ENCODE results near the gene ATP6V1C2.

Gene ATP6V1C2, protein sequence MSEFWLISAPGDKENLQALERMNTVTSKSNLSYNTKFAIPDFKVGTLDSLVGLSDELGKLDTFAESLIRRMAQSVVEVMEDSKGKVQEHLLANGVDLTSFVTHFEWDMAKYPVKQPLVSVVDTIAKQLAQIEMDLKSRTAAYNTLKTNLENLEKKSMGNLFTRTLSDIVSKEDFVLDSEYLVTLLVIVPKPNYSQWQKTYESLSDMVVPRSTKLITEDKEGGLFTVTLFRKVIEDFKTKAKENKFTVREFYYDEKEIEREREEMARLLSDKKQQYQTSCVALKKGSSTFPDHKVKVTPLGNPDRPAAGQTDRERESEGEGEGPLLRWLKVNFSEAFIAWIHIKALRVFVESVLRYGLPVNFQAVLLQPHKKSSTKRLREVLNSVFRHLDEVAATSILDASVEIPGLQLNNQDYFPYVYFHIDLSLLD

DNA sequence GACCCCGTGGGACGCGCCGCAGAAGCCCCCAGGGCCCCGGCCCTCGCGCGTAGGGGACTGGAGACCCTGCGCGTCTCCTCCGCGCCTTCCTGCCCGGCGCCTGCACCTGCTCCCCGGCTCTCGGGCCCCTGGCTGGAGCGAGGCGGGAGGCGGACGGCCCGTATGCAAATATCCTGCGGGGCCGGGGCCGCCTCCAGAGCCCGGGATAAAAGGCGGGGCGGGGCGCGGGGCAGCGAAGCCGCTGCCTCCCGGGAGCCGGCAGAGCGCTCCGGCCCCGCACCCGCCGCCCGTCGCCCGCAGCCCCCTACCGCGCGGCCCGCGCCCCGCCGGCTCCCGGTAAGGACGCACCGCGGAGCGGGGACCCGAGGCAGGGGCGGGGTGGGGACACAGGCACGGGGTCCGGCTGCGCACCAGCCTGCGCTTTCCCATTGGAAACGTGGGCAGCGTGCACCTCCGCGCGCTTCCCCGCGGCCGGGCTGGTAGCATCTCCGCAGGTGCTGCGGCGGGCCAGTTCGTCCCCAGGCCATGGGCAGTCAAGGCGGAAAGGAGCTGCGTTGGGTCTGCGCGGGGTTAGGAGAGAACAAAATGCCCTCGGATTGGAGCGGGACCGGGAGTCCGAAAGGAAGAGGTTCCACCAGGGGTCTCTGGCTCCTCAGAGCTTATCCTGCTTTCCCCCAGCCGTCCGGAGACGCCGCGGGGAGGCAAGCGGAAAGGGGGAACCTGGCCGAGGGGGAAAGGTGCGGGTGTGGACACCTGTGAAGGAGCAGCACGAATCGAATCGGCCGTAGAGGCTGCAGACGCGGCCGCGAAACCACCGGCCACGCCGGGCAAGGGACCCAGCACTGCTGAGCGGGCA lies at the start of gene ATP6V1C2:
TSS of gene ATP6V1C2 (plus strand) at position 235 of the 856 bp plus-strand sequence. CDS start 1,220 bp downstream, outside the sequence.
- H3F3A ChIP-seq (ENCODE audit: insufficient read depth, low read length) = peaks cover 7% of the 10 kb centered on the region; the same call in 1 of the 2 replicates
- H2AFZ ChIP-seq (ENCODE audit: low read length) = peak within 1 kb of the TSS; percentile 91
- no peaks in the 10 kb centered on the region for H4K20me1 ChIP-seq (ENCODE audit: insufficient read depth, low read length)
- H3K4me3 ChIP-seq (ENCODE audit: low read length) = peak within 1 kb of the TSS; percentile 95
- no peaks in the 10 kb centered on the region for H3K79me2 ChIP-seq (ENCODE audit: low read length)
- H3K9me3 ChIP-seq (replicated peaks; ENCODE audit: insufficient read depth, low read length) = no peaks in the 10 kb centered on the region
- H3K27ac ChIP-seq (ENCODE audit: low read length) = peak within 1 kb of the TSS; percentile 65; the same call in 1 of the 2 replicates
- H3K9ac ChIP-seq (ENCODE audit: low read length) = peak within 1 kb of the TSS; percentile 78
- TF ChIP-seq EZH2phosphoT487 (IDR thresholded peaks at IDR 0.05; ENCODE audit: low read length) (no peak), EZH2 (optimal IDR thresholded peaks at IDR 0.05; ENCODE audit: low read depth, low read length) (no peak)
- TF ChIP-seq, protein P1, sequence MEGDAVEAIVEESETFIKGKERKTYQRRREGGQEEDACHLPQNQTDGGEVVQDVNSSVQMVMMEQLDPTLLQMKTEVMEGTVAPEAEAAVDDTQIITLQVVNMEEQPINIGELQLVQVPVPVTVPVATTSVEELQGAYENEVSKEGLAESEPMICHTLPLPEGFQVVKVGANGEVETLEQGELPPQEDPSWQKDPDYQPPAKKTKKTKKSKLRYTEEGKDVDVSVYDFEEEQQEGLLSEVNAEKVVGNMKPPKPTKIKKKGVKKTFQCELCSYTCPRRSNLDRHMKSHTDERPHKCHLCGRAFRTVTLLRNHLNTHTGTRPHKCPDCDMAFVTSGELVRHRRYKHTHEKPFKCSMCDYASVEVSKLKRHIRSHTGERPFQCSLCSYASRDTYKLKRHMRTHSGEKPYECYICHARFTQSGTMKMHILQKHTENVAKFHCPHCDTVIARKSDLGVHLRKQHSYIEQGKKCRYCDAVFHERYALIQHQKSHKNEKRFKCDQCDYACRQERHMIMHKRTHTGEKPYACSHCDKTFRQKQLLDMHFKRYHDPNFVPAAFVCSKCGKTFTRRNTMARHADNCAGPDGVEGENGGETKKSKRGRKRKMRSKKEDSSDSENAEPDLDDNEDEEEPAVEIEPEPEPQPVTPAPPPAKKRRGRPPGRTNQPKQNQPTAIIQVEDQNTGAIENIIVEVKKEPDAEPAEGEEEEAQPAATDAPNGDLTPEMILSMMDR (IDR thresholded peaks at IDR 0.05; ENCODE audit: low read length) = no peak
- DNase-seq = peak; percentile 85
- H3K27me3 ChIP-seq (replicated peaks; ENCODE audit: insufficient read depth, low read length) = peaks cover 12% of the 10 kb centered on the region
- no peaks in the 10 kb centered on the region for H3K36me3 ChIP-seq (replicated peaks; ENCODE audit: insufficient read depth, low read length)
- H3K9me2 ChIP-seq (replicated peaks; ENCODE audit: insufficient read depth, low read length) = no peaks in the 10 kb centered on the region
- H3K4me2 ChIP-seq (ENCODE audit: low read depth, low read length) = peak within 1 kb of the TSS; percentile 99
- H3K4me1 ChIP-seq (ENCODE audit: low read length) = peaks cover 15% of the 10 kb centered on the region

DNA sequence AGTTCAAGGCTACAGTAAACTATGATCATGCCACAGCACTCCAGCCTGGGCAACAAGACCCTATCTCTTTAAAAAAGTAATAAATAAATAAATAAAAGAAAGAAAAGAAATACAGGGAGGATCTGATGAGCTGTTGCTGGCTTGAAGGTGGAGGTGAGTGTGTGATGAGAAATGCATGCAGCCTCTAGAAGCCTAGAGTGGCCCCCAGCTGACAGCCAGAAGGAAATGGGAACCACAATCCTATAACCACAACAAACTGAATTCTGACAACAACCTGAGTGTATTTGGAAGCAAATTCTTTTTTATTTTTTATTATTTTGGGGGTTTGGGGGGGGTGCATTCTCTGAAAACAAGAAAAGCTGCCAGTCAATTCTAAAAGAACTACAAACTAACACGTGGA lies 46.3 kb upstream of the ATP6V1C2 start:
- Histone ChIP-seq H4K20me1 (ENCODE audit: insufficient read depth, low read length) (no peaks in the 10 kb centered on the region), H2AFZ (ENCODE audit: low read length) (no peak overlapping the region), H3K79me2 (ENCODE audit: low read length) (peaks cover 28% of the 10 kb centered on the region), H3K9me2 (replicated peaks; ENCODE audit: insufficient read depth, low read length) (no peaks in the 10 kb centered on the region), H3K4me3 (ENCODE audit: low read length) (no peak overlapping the region), H3K27ac (ENCODE audit: low read length) (no peak overlapping the region), H3K9ac (ENCODE audit: low read length) (no peak overlapping the region), H3K9me3 (replicated peaks; ENCODE audit: insufficient read depth, low read length) (no peaks in the 10 kb centered on the region), H3K4me2 (ENCODE audit: low read depth, low read length) (no peak overlapping the region), H3F3A (ENCODE audit: insufficient read depth, low read length) (no peaks in the 10 kb centered on the region), H3K36me3 (replicated peaks; ENCODE audit: insufficient read depth, low read length) (peaks cover 4% of the 10 kb centered on the region; the same call in 1 of the 2 replicates), H3K4me1 (ENCODE audit: low read length) (no peaks in the 10 kb centered on the region; the same call in 1 of the 2 replicates), H3K27me3 (replicated peaks; ENCODE audit: insufficient read depth, low read length) (no peaks in the 10 kb centered on the region)
- TF ChIP-seq, protein P1 (IDR thresholded peaks at IDR 0.05; ENCODE audit: low read length) = no peak
- TF ChIP-seq EZH2phosphoT487 (IDR thresholded peaks at IDR 0.05; ENCODE audit: low read length) (no peak), EZH2 (optimal IDR thresholded peaks at IDR 0.05; ENCODE audit: low read depth, low read length) (no peak)
- DNase-seq = no peak

DNA sequence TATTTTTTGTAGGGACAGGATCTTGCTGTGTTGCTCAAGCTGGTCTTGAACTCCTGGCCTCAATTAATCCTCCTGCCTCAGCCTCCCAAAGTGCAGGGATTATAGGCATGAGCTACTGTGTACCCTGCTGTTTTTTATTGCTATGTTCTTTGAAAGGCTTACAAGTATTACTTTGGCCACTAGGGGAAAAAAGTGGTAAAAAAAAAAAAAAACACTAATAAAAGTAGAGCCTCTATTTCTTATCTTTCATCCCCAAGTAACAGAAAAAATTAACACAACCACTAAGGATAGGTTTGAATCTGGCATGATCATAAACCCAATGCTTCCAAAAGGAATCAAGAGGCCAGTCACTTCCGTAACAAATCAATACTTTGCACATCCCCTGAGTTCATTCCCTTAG lies 43.2 kb upstream of the ATP6V1C2 start:
- H3K27me3 ChIP-seq (replicated peaks; ENCODE audit: insufficient read depth, low read length) = no peaks in the 10 kb centered on the region
- H3K9me3 ChIP-seq (replicated peaks; ENCODE audit: insufficient read depth, low read length) = no peaks in the 10 kb centered on the region
- no peak overlapping the region for H3K9ac ChIP-seq (ENCODE audit: low read length)
- no peaks in the 10 kb centered on the region for H3K36me3 ChIP-seq (replicated peaks; ENCODE audit: insufficient read depth, low read length)
- H3K4me1 ChIP-seq (ENCODE audit: low read length) = no peaks in the 10 kb centered on the region; the same call in 1 of the 2 replicates
- H3K27ac ChIP-seq (ENCODE audit: low read length) = no peak overlapping the region
- H4K20me1 ChIP-seq (ENCODE audit: insufficient read depth, low read length) = no peaks in the 10 kb centered on the region
- H2AFZ ChIP-seq (ENCODE audit: low read length) = no peak overlapping the region
- no peak for DNase-seq
- no peaks in the 10 kb centered on the region for H3F3A ChIP-seq (ENCODE audit: insufficient read depth, low read length)
- TF ChIP-seq, protein P1 (IDR thresholded peaks at IDR 0.05; ENCODE audit: low read length) = peak; percentile 16; the same call in 1 of the 2 replicates
- no peak for TF ChIP-seq EZH2 (optimal IDR thresholded peaks at IDR 0.05; ENCODE audit: low read depth, low read length)
- TF ChIP-seq EZH2phosphoT487 (IDR thresholded peaks at IDR 0.05; ENCODE audit: low read length) = no peak
- no peak overlapping the region for H3K4me2 ChIP-seq (ENCODE audit: low read depth, low read length)
- no peaks in the 10 kb centered on the region for H3K9me2 ChIP-seq (replicated peaks; ENCODE audit: insufficient read depth, low read length)
- H3K79me2 ChIP-seq (ENCODE audit: low read length) = peaks cover 31% of the 10 kb centered on the region
- H3K4me3 ChIP-seq (ENCODE audit: low read length) = no peak overlapping the region

All from MM.1S (cell line).